ENCODE measurements around the gene SDE2.

Gene SDE2

DNA sequence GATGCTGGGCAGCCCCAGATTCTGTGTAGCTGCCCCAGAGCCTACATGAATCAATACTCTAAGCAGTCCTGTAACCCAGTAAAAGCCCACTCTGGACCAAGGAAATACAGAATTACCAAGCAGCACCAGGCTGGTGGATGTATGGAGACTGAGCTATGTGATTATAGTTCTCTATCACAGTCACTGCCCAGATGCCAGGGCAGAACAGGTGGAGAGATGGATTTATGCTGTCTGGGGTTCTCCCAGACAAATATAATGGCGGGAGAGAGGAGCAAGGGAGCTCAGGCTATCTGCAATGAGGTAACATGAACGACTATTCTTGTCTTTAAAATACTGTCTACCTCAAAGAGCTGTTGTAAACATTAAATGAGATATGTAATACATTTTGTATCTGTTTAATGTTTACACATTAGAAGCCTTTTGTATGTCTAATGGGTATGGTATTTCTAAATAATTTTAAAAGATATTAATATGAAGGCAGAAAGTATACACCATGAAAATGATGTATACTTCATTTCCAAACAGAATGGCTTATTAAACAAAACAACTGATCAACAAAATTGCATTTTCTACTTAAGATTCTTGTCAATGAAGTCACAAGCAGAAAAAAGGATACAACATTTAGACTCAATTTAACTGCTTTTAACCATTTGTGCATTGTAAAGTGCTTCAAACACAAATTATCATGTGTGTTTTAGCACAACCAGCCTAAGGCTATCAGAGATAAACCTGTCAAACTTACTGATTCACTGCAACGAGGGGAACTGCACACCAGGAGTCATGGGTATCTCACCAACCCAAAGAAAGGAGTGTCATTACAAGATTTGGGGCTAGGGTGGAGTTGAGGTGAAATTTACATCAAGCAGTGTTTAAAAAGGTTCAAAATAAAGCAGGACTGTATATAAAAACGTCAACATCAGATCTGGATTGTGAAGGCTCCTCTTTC is 3.0 kb downstream of the SDE2 start:
- H3K4me3 ChIP-seq (ENCODE audit: low read depth, low read length) = no peak overlapping the region
- TF ChIP-seq, protein P1, sequence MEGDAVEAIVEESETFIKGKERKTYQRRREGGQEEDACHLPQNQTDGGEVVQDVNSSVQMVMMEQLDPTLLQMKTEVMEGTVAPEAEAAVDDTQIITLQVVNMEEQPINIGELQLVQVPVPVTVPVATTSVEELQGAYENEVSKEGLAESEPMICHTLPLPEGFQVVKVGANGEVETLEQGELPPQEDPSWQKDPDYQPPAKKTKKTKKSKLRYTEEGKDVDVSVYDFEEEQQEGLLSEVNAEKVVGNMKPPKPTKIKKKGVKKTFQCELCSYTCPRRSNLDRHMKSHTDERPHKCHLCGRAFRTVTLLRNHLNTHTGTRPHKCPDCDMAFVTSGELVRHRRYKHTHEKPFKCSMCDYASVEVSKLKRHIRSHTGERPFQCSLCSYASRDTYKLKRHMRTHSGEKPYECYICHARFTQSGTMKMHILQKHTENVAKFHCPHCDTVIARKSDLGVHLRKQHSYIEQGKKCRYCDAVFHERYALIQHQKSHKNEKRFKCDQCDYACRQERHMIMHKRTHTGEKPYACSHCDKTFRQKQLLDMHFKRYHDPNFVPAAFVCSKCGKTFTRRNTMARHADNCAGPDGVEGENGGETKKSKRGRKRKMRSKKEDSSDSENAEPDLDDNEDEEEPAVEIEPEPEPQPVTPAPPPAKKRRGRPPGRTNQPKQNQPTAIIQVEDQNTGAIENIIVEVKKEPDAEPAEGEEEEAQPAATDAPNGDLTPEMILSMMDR (IDR thresholded peaks at IDR 0.05; ENCODE audit: control insufficient read depth, extremely low read depth, insufficient read depth) = no peak
- DNase-seq (ENCODE audit: low read depth) = no peak

DNA sequence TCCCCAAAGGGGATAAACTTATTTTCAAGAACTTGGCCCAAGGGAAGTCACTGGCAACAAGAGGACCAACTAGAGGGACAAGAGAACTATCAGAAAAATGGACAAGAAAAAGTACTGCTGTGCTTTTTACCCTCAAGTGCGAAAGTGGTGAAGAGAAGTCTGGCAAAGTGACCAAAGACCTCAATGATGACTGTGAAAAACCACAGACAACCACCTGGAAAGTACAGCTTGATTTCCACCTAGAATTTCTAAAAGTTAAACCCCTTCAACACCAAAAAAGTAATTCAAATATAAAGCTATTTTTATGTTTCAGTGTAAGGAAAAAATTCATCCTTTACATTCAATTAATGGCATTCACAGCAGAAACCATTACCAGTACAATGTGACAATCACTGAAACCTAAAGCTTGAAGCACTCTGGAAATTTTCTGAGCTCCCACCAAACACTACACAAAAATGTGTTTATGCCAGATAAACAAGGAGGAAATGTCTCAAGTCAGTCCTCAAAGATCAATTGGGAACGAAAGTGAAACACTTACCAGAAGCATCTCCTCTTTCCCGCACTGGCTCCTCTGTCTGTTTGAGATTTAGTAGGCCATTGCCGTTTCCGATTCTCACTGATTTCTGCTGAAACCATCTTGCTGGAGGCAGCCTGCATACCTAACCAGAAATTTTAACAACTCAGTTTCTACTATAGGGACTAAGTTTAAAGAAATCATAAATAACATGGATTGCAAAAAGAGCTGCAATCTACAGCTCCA is 8.3 kb downstream of the SDE2 start:
- no peak overlapping the region for H3K4me3 ChIP-seq (ENCODE audit: low read depth, low read length)
- TF ChIP-seq, protein P1 (IDR thresholded peaks at IDR 0.05; ENCODE audit: control insufficient read depth, extremely low read depth, insufficient read depth) = no peak
- DNase-seq (ENCODE audit: low read depth) = no peak

DNA sequence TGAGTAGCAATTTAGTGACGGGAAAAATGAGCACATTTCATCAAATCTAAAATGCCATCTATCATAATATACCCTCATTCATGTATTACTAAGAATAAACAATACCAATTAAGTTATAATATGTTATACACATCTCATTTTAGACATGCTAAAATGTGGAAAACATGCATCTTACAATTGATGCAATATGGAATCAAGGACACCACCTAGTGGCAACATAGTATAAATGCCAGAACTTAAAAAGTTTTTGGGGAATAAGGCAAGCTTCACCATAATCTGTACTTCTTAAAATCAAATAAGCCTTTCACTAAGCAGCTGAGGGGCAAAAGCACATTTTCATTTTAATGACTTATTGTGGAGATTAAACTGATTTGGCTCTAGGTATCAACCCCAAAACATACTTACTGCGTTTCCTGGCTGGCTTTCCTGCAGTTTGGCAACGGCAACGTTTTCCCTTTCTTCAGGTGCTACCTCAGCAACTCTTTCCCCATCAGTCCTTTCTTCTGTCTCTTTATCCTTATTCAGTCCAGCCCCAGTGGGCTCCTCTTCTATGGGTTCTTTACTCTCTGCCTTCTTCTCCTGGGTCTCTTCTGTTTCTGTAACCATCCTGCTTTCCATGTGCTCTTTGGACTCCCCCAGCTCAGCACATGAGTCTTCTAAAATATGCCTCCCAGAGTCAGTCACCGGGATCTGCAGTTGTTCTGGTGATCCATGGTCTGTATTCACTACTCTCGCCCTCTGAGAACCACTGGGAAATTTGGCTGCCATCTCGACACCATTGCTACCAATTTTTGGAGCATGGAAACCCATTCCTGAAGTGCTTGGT is 11.4 kb downstream of the SDE2 start:
- no peak overlapping the region for H3K4me3 ChIP-seq (ENCODE audit: low read depth, low read length)
- TF ChIP-seq, protein P1 (IDR thresholded peaks at IDR 0.05; ENCODE audit: control insufficient read depth, extremely low read depth, insufficient read depth) = peak; percentile 63
- no peak for DNase-seq (ENCODE audit: low read depth)

DNA sequence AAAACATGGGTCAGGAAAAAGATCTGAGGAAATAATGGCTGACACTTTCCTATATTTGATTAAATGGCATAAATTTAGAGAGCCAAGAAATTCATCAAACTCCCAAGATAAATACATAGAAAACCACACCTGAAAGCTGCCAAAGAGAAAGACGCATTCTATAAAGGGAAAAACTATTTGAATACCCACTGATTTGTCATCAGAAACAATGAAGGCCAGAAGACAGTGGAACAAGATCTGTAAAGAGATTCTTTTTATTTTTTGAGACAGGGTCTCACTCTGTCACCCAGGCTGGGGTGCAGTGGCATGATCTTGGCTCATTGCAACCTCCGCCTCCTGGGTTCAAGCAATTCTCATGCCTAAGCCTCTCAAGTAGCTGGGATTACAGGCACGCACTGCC is 17.4 kb downstream of the SDE2 start:
- DNase-seq (ENCODE audit: low read depth) = no peak
- no peak overlapping the region for H3K4me3 ChIP-seq (ENCODE audit: low read depth, low read length)
- TF ChIP-seq, protein P1 (IDR thresholded peaks at IDR 0.05; ENCODE audit: control insufficient read depth, extremely low read depth, insufficient read depth) = no peak

DNA sequence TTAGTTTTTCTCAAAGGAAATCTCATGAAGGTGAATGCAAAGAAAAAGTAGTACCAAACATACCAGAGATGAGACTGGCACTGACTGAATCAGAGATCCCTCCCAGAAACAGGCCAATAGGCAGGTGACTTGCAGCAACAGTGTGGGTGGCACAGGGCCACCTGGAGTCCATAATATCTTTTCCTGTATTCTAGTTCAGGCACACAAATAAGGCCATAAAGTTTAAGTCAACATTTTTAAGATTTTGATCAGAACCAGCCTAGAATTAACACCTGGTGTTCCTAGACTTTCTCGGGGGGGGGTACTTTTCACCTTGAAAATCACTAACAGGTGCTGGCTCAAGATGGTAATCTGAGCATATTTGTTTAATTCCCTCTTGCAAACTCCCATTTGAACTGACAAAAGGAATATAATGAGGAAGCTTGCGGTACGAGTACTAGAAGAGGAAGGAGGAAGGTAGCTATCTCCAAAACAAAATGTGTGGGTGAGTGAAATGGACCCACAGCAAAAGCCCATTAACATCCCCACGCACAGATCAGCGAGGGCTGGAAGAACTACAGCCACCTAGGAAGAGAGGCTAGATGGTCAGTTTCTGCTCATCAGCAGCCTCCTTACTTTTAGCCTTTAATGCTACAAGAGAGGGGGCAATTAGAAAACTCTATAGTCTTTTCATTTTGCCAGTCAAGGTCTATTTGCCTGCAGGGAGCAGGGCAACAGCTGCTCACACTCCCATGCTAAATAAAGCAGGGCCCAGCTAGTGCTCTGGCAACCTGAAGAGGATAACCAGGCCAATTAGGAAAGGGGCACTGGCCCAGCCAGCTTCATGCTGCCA is 18.9 kb downstream of the SDE2 start:
- TF ChIP-seq, protein P1 (IDR thresholded peaks at IDR 0.05; ENCODE audit: control insufficient read depth, extremely low read depth, insufficient read depth) = no peak

DNA sequence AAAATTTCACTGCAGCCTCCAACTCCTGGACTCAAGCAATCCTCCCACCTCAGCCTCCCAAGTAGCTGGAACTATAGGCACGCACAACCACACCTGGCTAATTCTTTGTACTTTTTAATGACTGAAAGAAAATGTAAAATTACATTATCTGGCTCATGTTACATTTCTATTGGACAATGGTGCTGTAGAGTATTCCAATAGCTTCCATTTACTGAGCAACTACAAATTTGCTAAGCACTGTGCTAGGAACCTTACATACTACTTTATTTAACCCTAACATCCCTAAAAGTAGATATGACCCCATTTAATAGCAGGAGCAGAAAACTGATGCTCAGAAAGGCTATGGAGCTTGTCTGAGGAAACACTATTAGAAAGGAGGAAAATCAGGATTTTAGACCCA is 19.7 kb downstream of the SDE2 start:
- TF ChIP-seq, protein P1 (IDR thresholded peaks at IDR 0.05; ENCODE audit: control insufficient read depth, extremely low read depth, insufficient read depth) = no peak

More for the DNA sequence above, 18.9 kb downstream of the SDE2 start:
- no peak overlapping the region for H3K4me3 ChIP-seq (ENCODE audit: low read depth, low read length)
- DNase-seq (ENCODE audit: low read depth) = peak; percentile 87

More for the DNA sequence above, 19.7 kb downstream of the SDE2 start:
- DNase-seq (ENCODE audit: low read depth) = no peak
- H3K4me3 ChIP-seq (ENCODE audit: low read depth, low read length) = no peak overlapping the region

All from LNCaP clone FGC (cell line).